GM10266 (cell line): ENCODE measurements around the gene RBFOX2.
"Not testable (repeated sequence)": the region's sequence is repeated elsewhere in the genome, so short reads cannot be mapped to it uniquely, and the experiment has no call there.

Experiments
- DNase-seq: peaks from one replicate; pipeline ENCODE4 v3.0.0; 2012; ENCODE audit errors: extremely low spot score
- CTCF ChIP-seq: IDR thresholded peaks from 2 replicates; pipeline ENCODE4 v1.5.1; 2012; ENCODE audit warnings: mild to moderate bottlenecking, low read depth; ENCODE audit not compliant: control insufficient read depth, insufficient read depth; ENCODE audit errors: missing control alignments

Gene RBFOX2

GRCh38 chr22:36055376-36056295 lies 27.0 kb upstream of the RBFOX2 start:
- DNase-seq, result no peak
- no peak for TF ChIP-seq CTCF

- not testable (repeated sequence) for DNase-seq
These were observed 25.8 kb upstream of the RBFOX2 start for GRCh38 chr22:36054446-36054845.

GRCh38 chr22:36053242-36054147 lies 24.9 kb upstream of the RBFOX2 start:
- TF ChIP-seq CTCF, result no peak
- no peak for DNase-seq

GRCh38 chr22:36052505-36052941 lies 23.9 kb upstream of the RBFOX2 start:
- TF ChIP-seq CTCF, result no peak
- no peak for DNase-seq

GRCh38 chr22:36049678-36049997 lies 21.0 kb upstream of the RBFOX2 start:
- DNase-seq, result no peak
- TF ChIP-seq CTCF, result no peak

DNA sequence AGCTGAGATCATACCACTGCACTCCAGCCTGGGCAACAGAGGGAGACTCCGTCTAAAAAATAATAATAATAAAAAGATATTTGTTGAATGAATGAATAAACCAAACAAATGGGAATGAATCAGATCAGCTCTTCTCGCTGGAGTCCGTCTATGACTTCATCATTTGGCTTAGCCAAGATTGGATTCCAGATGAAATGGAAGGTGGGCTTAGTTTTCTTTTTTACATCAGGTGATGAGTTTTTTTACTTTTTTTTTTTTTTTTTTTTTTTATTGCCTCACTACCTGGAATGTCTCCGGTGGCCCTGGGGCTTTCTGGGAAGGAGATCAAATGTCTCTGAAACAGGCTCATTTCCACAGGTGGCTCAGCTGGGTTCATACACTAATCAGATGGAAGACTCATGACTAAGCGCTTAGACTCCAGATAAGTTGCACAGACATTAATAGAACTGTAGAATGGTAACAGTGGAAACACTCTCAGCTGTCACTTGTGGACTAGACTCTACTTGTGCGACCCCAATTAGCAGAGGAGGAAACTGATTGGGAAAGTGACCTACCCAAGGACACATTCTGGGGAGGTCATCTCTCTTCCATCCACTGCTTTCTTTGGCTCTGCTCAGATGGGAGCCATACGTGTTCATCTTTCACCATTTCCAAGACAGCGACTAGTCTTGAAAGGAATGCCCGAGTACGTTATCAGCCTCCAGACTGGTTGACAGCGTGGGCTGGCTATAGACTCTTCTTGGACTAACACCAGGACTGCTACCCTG lies 20.5 kb upstream of the RBFOX2 start:
- no peak for TF ChIP-seq CTCF
- no peak for DNase-seq

GRCh38 chr22:36044517-36044916 lies 15.9 kb upstream of the RBFOX2 start:
- DNase-seq, result not testable (repeated sequence)
